NK-92 (cell line): ENCODE measurements around the gene POU2F1.

Experiments
- DNase-seq: peaks from one replicate; lab custom pipeline; 2025; ENCODE audit not compliant: unreplicated experiment; lab: John Stamatoyannopoulos, UW

POU2F1 gene

GRCh38 chr1:167457936-167458584, 237.4 kb downstream of the POU2F1 start:
- DNase-seq, result no peak

- DNase-seq, result no peak
Observed at GRCh38 chr1:167460836-167461235, 240.2 kb downstream of the POU2F1 start.

- DNase-seq, result no peak
Observed at GRCh38 chr1:167462341-167462740, 241.7 kb downstream of the POU2F1 start.

GRCh38 chr1:167463080-167463479, 242.4 kb downstream of the POU2F1 start:
- DNase-seq, result no peak

GRCh38 chr1:167463875-167464575, 243.3 kb downstream of the POU2F1 start:
- DNase-seq, result no peak

- no peak for DNase-seq
Observed at GRCh38 chr1:167465018-167465417, 244.3 kb downstream of the POU2F1 start.

GRCh38 chr1:167465743-167466142, 245.1 kb downstream of the POU2F1 start:
- DNase-seq, result no peak

GRCh38 chr1:167467126-167467710, 246.5 kb downstream of the POU2F1 start:
- DNase-seq, result no peak

- DNase-seq, result no peak
Observed at GRCh38 chr1:167467752-167468151, 247.1 kb downstream of the POU2F1 start.

GRCh38 chr1:167469280-167469965, 248.7 kb downstream of the POU2F1 start:
- DNase-seq, result no peak

GRCh38 chr1:167471568-167471967, 250.9 kb downstream of the POU2F1 start:
- no peak for DNase-seq

GRCh38 chr1:167472752-167473521, 252.3 kb downstream of the POU2F1 start:
- no peak for DNase-seq

GRCh38 chr1:167473761-167474160, 253.1 kb downstream of the POU2F1 start:
- no peak for DNase-seq

GRCh38 chr1:167474191-167474641, 253.5 kb downstream of the POU2F1 start:
- DNase-seq, result no peak

GRCh38 chr1:167476061-167476460, 255.4 kb downstream of the POU2F1 start:
- DNase-seq, result no peak
